ENCODE measurements around the gene GTSF1L.

DNA sequence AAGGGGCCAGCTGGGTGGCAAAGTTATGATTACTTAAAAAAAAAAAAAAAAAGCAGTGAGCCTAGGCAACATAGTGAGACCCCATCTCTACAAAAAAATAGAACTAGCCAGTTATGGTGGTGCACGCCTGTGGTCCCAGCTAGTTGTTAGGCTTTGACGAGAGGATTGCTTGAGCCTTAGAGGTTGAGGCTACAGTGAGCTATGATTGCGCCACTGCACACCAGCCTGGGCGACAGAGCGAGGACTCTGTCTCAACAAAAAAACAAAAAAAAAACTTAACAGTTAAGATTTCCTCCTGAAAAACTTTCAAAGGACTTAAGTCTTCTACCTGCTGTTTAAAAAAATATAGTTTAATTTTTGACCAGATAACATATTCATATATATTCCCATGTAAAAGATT, 2.4 kb downstream of the GTSF1L start:
- TF ChIP-seq, protein P1, sequence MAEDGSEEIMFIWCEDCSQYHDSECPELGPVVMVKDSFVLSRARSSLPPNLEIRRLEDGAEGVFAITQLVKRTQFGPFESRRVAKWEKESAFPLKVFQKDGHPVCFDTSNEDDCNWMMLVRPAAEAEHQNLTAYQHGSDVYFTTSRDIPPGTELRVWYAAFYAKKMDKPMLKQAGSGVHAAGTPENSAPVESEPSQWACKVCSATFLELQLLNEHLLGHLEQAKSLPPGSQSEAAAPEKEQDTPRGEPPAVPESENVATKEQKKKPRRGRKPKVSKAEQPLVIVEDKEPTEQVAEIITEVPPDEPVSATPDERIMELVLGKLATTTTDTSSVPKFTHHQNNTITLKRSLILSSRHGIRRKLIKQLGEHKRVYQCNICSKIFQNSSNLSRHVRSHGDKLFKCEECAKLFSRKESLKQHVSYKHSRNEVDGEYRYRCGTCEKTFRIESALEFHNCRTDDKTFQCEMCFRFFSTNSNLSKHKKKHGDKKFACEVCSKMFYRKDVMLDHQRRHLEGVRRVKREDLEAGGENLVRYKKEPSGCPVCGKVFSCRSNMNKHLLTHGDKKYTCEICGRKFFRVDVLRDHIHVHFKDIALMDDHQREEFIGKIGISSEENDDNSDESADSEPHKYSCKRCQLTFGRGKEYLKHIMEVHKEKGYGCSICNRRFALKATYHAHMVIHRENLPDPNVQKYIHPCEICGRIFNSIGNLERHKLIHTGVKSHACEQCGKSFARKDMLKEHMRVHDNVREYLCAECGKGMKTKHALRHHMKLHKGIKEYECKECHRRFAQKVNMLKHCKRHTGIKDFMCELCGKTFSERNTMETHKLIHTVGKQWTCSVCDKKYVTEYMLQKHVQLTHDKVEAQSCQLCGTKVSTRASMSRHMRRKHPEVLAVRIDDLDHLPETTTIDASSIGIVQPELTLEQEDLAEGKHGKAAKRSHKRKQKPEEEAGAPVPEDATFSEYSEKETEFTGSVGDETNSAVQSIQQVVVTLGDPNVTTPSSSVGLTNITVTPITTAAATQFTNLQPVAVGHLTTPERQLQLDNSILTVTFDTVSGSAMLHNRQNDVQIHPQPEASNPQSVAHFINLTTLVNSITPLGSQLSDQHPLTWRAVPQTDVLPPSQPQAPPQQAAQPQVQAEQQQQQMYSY (CRISPR knock-in tag; IDR thresholded peaks at IDR 0.05) = no peak
- TF ChIP-seq, protein P2, sequence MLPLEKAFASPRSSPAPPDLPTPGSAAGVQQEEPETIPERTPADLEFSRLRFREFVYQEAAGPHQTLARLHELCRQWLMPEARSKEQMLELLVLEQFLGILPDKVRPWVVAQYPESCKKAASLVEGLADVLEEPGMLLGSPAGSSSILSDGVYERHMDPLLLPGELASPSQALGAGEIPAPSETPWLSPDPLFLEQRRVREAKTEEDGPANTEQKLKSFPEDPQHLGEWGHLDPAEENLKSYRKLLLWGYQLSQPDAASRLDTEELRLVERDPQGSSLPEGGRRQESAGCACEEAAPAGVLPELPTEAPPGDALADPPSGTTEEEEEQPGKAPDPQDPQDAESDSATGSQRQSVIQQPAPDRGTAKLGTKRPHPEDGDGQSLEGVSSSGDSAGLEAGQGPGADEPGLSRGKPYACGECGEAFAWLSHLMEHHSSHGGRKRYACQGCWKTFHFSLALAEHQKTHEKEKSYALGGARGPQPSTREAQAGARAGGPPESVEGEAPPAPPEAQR (CRISPR knock-in tag; IDR thresholded peaks at IDR 0.05) = no peak
- TF ChIP-seq MYBL2 (CRISPR knock-in tag; IDR thresholded peaks at IDR 0.05) (no peak), IRF2 (CRISPR knock-in tag; IDR thresholded peaks at IDR 0.05; ENCODE audit: borderline replicate concordance, low read depth) (no peak), SOX15 (CRISPR knock-in tag; IDR thresholded peaks at IDR 0.05) (no peak), ZNF416 (CRISPR knock-in tag; IDR thresholded peaks at IDR 0.05) (no peak), TEAD4 (CRISPR knock-in tag; IDR thresholded peaks at IDR 0.05) (no peak), SP1 (CRISPR knock-in tag; conservative IDR thresholded peaks at IDR 0.05) (no peak)
- TF ChIP-seq, protein P3, sequence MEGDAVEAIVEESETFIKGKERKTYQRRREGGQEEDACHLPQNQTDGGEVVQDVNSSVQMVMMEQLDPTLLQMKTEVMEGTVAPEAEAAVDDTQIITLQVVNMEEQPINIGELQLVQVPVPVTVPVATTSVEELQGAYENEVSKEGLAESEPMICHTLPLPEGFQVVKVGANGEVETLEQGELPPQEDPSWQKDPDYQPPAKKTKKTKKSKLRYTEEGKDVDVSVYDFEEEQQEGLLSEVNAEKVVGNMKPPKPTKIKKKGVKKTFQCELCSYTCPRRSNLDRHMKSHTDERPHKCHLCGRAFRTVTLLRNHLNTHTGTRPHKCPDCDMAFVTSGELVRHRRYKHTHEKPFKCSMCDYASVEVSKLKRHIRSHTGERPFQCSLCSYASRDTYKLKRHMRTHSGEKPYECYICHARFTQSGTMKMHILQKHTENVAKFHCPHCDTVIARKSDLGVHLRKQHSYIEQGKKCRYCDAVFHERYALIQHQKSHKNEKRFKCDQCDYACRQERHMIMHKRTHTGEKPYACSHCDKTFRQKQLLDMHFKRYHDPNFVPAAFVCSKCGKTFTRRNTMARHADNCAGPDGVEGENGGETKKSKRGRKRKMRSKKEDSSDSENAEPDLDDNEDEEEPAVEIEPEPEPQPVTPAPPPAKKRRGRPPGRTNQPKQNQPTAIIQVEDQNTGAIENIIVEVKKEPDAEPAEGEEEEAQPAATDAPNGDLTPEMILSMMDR (IDR thresholded peaks at IDR 0.05) = no peak
- TF ChIP-seq, protein P4, sequence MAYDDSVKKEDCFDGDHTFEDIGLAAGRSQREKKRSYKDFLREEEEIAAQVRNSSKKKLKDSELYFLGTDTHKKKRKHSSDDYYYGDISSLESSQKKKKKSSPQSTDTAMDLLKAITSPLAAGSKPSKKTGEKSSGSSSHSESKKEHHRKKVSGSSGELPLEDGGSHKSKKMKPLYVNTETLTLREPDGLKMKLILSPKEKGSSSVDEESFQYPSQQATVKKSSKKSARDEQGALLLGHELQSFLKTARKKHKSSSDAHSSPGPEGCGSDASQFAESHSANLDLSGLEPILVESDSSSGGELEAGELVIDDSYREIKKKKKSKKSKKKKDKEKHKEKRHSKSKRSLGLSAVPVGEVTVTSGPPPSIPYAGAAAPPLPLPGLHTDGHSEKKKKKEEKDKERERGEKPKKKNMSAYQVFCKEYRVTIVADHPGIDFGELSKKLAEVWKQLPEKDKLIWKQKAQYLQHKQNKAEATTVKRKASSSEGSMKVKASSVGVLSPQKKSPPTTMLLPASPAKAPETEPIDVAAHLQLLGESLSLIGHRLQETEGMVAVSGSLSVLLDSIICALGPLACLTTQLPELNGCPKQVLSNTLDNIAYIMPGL (CRISPR knock-in tag; IDR thresholded peaks at IDR 0.05) = no peak
- TF ChIP-seq, protein P5, sequence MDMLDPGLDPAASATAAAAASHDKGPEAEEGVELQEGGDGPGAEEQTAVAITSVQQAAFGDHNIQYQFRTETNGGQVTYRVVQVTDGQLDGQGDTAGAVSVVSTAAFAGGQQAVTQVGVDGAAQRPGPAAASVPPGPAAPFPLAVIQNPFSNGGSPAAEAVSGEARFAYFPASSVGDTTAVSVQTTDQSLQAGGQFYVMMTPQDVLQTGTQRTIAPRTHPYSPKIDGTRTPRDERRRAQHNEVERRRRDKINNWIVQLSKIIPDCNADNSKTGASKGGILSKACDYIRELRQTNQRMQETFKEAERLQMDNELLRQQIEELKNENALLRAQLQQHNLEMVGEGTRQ (CRISPR knock-in tag; IDR thresholded peaks at IDR 0.05) = no peak
- TF ChIP-seq, protein P6, sequence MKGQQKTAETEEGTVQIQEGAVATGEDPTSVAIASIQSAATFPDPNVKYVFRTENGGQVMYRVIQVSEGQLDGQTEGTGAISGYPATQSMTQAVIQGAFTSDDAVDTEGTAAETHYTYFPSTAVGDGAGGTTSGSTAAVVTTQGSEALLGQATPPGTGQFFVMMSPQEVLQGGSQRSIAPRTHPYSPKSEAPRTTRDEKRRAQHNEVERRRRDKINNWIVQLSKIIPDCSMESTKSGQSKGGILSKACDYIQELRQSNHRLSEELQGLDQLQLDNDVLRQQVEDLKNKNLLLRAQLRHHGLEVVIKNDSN (CRISPR knock-in tag; IDR thresholded peaks at IDR 0.05) = no peak
